HK-2 (cell line): Measurements from ENCODE around the gene POLN.

Source experiments
- DNase-seq: peaks from one replicate; pipeline ENCODE4 v3.0.0-alpha.2; 2018; ENCODE audit not compliant: unreplicated experiment

The POLN gene

DNA sequence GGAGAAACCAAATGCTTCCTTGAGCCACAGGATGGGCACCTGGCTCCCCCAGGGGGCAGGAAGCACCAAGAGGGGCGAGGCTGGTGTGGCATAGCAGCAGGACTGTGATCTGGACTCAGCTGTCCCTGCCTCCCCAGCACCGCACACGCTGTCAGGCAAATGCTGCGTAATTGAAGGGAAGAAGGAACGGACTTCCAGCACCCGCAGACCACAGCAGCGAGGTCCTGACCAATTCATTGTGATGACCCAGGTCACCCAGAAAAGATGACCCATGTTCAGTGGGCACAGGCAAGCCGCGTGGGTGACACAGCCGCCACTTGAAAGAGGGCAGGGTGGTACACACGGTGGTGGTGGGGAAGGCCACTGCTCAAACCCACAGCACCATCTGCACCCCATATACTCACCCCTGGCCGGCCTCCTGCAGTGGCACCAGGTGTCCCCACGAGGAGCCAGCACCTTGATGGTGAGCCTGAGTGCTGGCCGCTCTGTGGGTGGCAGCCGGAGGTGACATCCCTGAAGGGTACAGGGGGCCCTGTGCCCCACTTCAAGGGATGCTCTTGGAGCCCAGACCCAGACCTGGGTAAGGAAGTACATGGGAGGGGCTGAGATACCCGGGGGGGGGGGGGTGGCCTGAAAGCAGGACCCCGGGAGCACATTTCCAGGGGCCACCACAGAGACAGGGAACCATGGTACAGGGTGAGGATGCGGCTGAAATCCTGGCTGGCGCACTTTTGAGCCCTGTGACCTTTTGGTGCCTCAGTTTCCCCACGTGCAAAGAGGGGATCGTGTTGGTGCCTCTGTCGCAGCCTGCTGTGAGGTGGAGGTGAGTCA, 171.3 kb downstream of the POLN start:
- no peak for DNase-seq

DNA sequence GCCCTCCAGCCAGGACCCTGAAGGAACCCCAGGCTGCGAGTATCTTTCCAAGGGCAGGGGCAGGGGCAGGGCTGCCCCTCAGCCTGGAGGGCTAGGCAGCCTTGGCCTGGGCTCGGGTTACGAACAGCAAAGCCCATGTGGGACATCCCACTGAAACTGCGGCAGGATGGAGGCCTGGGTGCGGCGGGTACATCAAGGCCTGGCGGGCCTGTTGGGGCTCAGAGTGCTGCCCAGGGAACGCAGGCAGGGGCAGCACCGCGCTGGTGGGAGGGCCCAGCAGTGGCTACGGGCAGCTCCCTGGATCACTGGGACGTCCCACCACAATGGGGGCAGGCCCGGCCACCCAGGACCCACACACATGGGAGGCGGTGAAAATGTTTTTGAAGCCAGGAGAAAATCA, 171.9 kb downstream of the POLN start:
- DNase-seq = no peak

DNA sequence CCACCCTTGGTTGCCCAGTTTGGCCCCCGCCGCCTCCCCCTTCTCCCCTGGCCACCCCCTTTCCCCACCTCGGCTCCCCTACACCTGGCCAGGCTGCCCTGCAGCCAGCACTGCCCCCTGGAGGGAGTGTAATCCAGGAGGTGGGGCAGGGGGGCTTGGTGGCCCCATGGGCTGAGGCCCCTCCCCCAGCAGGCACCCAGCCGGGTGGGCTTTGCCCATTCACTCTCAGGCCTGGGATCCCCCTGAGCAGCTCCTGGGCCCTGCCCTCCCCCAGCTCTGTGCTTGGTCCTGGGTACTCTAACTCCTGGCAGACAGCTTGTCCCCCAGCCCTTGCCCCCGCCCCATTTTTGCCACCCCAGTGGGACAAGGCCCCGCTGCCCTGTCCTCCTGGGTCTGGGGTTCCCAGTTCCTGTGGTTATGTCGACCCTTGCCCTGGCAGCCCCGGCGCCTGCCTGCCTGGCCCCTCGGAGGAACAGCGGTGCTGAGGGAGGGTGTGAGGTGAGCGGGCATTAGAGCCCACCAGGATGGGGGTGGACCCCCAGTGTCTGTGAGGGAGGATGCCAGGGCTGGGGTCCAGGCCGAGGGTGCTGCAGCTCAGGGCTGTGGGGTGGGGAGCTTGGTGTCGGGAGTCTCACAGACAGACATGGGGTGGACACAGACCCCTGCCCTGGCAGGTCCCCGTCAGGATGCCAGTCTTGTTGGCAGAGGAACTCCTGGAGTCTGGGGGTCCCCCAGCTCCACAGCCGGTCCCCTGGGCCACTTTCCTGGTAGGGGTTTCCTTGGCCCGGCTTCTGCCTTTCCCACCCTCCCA, 172.6 kb downstream of the POLN start:
- no peak for DNase-seq

DNA sequence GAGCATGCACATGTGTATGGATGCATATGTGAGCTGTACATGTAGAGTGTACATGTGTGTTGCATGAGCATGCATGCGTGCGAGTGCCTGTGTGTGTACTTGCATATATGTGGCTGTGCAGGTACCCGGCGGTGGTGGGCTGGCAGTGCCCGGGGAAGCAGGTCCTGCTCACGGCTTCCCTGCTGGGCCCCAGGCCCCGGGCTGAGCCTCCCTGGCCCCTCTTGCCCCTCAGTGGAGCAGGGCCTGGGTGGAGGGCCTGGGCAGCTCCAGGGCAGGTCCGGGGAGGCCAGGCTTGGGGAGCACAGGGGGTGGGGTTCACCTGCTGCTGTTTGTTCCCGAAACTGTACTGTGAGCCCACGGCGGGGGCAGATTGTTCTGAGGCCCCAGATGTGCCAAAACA, 173.4 kb downstream of the POLN start:
- DNase-seq = no peak

DNA sequence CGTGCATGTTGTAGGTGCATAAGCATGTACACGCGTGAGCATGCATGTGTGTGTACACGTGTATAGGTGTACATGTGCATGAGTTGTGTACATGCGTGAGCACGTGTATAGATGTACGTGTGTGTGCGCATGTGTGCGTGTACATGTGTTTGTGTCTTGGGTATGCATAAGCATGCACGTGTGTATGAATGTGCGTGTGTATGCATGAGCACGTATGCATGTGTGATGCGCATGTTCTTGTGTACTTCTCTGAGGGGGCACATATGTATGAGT, 173.8 kb downstream of the POLN start:
- DNase-seq = no peak

DNA sequence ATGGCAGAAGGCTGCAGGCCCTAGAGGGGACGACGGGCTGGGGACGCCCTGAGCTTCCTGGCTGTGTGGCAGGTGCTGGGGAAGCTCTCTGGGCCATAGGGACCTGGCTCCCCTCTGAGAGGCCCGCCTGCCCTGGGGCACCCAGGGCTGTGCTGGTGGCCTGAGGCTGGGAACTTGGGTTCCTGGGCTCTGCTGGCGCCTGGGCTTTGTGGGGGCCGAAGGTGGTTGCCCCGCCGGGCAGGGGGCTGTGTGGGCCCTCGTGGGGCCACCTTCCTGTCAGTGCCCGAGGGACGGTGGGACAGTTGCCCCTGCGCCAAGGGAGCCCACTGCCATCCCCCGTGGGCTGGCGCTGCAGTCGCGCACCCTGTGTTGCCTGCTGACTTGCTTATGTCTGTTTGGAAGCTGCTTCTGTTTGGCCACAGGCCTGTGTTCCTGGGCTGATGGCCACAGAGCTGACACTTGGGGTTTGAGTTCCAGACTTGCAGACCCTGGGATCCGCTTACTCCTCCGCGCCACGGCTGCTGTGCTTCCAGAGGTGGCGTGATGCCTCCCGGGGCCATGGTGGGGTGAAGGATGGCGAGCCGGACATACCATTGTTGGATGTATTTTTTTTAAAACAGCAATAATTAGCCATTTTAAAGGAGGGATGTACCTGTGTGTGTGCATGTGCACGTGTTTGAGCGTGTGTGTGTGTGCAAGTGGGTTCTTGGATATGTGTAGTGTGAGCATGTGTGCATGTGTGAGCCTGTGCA, 174.3 kb downstream of the POLN start:
- no peak for DNase-seq

DNA sequence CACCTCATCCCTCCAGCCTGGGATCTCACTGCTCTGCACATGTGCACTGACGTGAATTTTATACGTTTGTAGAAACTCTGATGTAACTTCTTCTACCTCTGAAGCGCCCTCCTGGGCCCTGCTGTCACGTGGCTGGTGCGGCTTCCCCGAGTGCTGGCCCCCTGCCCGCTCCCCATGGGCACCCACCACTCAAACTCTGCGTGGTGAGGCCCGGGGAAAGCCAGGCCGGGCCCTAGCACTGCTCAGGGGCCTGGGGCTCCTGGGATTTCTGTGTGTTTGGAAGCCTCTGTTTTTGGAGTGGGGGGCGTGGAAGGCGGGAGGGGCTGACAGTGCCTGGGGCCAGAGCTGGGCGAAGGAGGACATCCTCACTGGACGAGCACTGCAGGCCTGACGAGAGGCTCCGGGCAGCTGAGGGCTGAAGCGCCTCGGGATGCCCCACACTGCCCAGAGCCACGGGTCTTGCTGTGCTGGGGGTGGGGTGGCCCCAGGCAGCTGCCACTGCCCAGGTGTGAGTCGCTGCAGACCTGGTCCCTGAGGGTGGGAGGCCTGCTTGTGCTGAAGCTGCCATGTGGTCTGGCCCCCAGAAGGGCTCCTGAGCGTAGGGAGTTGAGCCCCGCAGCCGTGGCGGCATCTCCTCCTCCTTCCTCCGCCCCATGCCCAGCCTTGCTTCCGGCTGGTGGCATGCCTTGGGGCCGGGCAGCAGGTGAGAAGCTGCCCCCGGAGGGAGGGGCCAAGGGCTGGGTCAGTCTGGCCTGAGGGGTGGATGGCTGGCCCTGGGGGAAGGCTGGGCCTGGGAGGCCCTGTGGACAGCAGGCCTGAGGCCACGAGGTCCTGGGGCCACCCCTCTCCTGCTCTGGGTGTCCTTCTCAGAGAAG, 175.1 kb downstream of the POLN start:
- DNase-seq = no peak

DNA sequence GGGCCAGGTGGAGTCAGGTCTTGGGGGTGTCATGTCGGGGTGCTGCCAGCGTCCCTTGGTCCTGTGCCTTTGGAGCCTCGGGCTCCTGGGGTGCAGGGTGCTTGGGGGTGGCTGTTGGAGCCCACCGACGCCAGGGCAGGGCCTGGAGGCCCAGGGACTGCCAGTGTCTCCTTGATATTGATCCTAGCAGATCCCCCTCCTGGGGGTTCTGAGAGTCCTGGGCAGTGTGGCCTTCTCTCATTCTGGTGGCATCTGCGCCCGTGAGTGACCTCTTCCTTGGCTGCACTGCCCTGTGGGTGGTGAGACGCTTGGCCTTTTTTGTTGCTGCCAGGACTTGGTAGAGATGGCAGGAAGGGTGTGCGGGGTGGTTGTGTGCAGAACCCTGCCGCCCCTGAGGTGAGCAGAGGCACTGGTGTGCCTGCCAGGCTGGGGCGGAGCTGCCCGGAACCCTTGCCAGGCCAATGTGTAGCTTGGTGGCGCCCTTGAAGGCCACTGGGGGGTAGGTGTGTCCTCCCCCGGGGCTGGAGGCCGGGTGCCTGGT, 175.8 kb downstream of the POLN start:
- no peak for DNase-seq

DNA sequence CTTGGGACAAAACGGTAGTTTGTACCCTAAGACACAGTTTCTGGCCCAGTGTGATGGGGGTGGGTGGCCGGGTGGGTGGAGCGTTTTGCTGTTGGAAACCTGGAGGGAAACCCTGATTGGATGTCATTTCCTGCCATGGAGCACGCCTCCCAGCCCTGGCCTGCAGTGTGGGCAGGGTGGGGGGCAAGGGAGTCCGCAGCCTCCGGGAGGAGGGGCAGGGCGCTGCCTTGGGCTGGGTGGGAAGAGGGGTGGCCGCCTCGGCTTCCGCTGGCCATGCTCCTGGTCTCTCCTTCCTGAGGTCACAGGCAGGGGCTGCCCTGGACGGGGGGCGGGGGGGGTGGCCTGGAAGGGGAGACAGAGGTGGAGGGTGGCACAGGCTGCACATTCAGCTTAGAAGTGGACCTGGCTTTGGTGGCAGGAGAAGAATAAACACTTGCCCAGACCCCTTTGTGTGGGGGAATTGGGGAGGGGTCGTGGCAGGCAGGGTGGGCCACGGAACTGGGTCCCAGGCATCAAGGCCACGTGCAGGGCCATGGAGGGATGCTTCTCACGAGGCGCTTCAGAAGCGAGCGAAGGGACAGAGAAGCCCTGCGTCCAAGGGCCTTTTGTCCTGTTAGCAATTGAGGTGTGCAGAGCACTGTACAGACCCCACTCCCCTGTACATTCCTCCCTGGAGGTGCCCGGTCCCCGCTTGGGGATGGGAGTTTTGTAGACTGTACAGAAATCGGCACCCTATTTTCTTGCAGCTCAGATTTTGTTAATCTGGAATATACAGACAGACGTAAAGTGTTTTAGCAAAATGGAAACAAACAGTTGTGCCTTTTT, 176.6 kb downstream of the POLN start:
- DNase-seq = no peak

DNA sequence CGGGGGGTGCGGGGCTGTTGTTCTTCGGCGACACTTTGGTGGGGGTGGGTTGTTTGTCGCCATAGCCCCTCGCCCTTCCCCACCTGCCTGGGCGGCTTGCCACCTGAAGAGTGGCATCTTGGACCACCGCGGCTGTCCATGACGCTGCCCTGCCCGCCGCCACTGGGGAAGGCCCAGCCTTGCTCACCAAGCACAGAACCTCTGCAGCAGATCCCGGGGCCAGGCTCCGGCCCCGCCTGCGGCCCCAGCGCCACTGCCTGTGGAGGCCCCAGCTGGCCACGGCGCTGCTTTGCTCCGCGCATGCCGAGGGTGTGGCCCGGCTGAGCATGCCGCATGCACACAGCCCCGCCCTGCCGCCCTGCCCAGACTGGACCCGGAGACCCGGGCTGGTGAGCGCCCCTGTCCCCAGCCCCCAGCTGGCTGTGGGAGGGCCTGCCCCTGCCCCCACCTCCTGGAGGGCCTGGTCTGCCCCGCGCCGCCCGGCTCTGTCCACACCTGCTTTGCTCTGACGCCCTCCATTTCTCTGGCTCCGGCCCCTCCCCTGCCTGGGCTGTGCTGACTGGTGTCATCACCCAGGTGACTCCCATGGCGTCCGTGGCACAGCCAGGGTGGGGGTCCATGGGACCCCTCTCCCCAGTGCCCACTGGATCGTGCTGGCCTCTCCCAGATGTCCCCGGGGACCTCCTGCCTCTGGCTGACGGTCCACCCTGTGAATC, 177.5 kb downstream of the POLN start:
- no peak for DNase-seq

DNA sequence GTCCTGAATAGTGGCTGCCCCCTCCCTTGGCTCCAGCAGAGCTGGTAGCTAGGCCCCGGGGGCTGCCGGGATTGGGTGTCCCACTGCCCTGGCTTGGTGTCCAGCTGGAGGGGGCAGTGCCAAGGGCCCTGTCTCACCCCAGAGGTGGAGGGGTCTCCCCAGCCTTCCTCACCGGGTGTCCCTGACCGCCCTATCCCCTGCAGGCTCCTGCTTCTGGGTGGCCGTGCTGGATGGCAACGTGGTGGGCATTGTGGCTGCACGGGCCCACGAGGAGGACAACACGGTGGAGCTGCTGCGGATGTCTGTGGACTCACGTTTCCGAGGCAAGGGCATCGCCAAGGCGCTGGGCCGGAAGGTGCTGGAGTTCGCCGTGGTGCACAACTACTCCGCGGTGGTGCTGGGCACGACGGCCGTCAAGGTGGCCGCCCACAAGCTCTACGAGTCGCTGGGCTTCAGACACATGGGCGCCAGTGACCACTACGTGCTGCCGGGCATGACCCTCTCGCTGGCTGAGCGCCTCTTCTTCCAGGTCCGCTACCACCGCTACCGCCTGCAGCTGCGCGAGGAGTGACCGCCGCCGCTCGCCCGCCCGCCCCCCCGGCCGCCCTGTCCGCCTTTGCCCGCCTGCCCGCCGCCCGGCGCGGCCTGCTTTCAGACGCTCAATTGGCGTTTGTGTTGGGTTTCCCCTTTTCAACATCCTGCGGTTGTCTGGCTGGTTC, 178.2 kb downstream of the POLN start:
- no peak for DNase-seq

DNA sequence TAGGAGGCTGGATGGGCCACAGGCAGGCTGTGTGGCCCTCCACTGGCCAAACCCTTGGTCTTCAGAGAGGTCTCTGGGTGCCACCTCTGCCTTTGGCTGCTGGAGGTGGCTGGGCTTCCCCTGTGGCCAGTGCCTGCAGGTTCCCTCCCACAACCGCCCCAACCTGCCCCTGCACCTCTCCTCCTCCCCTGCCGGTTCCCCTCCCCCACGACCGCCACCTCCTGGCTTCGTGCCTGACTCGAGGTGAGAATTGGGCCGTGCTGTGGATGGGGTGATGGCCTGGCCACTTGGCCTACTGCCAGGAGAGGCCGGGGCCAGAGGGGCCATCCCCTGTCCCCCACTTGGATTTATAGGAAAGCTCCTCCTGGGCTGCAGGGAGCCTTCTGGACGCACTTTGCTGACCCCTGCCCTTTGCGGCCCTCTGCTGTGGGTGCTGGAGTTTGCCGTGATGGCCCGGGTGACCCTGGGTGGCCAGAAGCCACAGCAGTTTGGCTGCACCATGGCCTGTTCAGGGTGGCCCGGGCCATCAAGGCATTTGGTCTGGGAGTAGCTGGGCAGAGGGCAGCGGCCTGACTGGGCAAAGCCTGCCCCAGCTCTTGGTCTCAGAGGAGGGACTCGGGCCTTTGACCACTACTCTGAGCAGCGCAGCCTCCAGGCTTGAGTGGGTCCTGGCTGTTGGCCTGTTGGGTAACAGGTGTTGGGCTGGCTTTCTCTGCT, 179.0 kb downstream of the POLN start:
- DNase-seq = no peak

DNA sequence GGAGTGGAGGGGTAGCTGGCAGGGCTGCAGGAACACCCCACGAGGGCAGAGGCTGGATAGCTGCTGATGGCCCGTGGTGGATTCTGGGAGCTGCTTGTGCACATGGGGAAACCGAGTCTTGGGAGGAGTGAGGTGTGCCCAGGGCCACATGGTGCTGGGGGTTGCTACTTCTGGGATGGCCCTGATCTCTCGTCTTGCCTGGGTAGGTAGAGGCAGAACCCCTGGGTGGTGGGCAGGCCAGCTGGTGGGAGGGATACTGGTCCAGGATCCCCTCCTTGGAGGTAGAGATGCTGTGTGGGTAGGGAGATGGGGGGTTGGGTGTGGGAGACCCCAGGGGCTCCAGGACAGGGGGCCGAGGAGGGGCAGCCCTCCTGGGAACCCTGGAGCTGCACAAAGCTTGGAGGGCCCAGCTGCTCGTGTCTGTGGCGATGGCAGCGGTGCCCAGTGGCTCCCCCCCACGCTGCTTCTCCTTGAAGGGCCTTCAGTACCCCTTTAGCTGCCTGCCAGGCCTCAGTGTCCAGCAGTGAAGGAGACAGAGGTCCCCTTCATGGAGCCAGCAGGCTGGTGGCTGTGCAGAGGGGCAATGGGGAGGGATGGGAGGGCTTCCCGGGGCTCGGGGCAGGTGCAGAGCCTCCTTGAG, 179.6 kb downstream of the POLN start:
- no peak for DNase-seq

DNA sequence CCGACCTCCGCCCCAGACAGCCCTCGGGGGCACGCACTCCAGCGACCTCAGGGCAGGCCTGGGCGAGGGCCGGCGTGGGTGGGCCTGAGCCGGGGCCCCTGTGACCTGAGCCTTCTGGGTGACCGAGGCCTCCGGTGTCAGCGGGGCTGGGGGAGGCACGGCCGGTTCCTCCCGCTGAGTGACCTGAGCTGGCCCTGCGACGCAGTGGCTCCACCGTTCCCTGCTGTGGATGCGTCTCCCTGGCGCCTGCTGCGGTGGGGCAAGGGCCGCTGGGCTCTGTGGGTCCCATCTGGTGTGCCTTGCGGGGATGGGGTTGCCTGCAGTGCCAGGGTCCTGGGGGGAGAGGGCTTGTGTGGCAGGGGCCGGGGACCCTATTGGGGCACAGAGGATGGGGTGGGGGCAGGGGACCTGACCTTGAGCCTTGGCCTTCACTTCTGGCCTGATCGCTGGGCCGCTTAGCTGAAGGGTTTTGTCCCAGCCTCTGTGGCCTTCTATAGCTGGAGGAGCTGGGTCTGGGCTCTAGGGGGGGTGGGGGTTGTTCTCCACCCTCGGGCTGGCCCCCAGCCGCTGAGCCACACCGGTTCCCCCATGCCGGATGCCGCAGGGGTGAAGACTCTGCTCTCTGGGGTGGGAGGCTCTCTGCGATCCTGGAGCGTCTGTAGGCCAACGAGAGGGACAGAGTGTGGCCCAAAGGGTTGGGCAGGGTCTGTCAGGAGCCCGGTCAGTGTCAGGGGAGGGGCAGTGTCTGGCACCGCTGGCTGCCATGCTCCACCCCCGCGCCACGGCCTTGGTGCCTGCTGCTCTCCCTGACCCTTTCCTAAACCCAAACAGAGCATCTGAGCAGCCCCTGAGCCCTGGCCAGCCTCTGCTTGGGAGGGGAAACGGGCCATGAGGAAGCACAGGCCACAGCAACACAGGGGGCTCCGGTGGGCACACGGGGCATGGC, 180.5 kb downstream of the POLN start:
- no peak for DNase-seq

DNA sequence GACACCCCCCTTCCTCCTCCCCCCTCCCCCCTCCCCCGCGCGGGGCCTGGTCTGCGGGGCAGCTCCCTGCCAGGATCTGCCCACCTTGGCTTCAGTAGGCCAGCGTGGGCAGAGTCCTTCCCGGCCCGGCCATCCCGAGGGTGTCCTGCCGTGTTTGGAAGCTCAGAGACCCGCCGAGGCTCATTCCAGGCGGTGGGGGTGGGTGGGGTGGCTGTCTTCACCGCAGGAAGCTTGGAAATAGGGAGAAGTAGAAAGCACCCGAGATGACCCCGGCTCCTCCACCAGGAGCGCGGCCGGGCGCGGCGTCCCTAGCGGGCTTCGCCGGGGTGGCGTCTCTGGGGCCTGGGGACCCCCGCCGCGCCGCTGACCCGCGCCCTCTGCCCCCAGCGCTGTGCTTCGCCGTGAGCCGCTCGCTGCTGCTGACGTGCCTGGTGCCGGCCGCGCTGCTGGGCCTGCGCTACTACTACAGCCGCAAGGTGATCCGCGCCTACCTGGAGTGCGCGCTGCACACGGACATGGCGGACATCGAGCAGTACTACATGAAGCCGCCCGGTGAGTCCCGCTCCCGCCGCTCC, 181.2 kb downstream of the POLN start:
- no peak for DNase-seq
